SK-N-DZ (cell line): ENCODE measurements around the gene REEP1.
"Not testable (repeated sequence)": the region's sequence is repeated elsewhere in the genome, so short reads cannot be mapped to it uniquely, and the experiment has no call there.

Experiments used
- DNase-seq: peaks from one replicate; pipeline ENCODE4 v3.0.0-alpha.2; 2015; ENCODE audit warnings: low spot score

REEP1 gene

DNA sequence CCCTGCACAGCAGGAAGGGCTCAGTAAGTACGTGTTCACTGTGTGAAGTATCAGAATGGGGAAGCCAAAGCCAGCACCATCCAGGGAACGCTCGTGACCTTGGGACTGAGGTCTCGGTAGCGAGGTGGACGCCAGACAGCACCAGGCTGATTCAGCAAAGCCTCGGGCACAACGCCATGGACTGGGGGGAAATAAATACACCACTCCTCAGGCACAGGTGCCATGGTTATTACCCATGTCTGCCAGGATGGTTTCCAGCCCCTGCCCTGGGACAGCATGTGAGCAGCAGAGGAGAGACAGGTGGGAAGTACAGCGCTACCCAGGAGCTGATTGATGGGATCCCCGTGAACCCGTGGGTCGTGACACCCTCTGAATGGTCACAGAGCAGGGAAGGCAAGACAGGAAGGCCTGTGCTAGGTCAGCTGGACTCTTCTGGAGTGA is 53.0 kb downstream of the REEP1 start:
- no peak for DNase-seq

DNA sequence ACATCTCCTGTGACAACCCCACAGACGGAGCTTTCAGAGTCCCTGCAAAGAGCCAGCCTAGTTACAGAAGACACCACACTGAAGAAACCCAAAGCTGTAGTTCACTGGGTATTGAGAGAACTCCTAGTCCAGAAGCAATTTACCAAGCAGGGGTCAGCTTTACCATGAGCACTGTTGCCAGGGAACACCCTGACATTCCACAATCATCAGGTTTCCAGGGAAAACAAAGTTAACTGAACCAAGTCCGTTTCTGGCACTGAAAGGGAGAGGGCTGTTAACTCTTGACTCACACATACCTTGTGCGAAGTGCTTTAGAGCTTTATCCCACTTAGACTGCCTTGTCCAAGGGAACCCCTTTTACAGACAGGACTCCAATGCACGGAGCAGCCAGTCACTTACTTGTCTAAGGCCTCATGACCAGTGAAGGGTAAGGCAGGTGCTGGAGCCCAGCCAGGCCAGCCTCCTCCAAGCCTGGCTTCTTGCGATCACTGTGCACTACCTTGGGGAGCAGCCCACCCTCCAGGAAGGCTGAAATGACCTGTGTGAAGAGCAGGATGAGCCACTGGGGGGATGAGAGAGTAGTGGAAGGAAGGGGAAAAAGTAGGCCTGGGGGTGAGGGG is 53.9 kb downstream of the REEP1 start:
- no peak for DNase-seq

DNA sequence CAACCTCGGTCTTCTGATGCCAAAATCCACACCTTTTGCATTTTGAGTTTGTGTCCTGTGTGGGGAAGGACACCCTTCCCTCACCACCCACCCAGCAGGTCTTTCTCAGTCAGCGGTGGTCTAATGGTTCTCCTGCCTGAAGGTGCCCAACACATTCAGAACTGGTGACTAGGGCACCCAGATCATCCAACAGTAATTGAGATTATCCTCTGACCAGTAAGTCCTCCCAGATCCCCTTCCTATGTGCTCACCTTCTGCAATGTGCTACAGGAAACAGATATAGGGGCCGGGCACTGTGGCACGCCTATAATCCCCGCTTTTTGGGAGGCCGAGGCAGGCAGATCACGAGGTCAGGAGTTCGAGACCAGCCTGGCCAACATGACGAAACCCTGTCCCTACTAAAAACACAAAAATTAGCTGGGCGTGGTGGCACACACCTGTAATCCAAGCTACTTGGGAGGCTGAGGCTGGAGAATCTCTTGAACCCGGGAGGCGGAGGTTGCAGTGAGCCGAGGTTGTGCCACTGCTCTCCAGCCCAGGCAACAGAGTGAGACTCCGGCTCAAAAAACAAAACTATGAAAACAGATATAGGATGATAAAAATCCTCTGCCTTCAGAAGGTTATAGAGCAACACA is 56.2 kb downstream of the REEP1 start:
- DNase-seq = no peak

DNA sequence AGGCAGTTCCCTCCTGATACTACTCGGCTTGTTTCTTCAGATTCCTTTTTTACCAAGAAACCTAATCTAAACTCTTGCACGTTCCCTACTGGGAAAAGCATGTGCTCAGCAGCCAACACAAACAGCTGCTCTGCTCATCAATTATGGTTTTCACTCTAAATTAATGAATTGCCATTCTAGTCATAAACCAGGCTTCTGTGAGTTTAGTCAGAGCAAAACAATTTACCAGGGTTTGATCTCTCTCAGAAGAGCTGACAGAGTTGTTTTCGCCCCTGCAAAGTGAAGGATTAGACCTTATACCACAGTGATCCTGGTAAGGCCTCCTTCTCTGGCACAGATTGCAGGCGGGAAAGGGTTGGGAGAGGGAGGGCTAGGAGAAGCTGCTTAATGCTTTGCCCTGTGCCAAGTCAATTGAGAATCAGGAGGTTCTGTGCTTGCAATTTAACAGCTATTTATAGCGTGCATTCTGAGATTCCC is 57.2 kb downstream of the REEP1 start:
- DNase-seq = no peak

DNA sequence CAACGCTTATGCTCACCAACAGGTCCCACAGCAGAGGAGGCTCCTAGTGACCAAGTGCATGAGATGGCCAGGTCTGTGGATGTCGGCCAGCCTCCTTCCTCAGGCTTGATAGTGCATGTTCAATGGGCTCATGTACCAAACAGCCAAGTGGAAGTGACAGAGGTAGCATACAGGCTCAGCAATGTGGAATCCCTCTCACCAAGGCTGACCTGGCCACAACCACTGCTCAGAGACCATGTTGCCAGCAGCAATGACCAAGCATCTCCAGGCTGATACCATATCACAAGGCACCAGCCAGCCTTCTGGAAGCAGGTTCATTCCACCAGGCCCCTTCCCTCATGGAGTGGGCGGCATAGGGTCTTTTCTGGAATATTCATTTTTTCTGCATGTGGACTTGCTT is 61.5 kb downstream of the REEP1 start:
- DNase-seq = no peak

DNA sequence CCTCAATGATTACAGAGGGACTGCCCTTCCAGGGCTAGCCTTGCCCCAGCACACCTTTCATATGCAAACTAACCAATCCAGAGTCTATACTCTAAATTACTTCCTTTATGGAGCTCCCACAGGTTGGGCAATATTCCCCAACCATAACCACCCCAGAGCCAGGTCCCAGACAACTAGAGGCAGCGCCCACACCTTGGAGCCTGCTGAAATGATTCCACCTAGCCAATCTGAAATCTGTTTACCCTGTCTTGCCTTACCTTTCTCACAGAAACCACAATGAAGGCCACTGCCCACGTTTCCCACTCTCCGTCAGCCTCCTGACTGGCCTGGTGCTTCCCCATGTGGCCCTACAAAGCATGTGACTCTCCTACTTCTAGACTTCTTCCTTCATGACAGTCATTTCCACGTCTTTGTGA is 62.0 kb downstream of the REEP1 start:
- no peak for DNase-seq

DNA sequence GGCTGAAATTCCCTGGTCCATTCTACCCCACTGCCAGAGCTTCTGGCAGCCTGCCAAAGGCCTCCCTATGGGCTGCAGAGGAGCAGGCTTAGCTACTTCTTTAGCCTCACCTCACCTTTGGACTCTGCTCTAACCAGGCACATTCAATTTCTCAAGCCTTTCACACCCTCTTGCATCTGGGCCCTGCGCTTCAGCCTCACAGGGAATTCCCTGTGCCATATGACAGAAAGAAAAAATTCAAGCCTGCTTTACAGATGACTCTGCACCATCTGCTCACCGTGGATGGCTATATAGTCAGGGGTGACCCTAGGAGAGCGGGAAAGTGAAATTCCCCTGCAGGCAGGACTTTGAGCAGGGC is 62.5 kb downstream of the REEP1 start:
- DNase-seq = peak; percentile 40

DNA sequence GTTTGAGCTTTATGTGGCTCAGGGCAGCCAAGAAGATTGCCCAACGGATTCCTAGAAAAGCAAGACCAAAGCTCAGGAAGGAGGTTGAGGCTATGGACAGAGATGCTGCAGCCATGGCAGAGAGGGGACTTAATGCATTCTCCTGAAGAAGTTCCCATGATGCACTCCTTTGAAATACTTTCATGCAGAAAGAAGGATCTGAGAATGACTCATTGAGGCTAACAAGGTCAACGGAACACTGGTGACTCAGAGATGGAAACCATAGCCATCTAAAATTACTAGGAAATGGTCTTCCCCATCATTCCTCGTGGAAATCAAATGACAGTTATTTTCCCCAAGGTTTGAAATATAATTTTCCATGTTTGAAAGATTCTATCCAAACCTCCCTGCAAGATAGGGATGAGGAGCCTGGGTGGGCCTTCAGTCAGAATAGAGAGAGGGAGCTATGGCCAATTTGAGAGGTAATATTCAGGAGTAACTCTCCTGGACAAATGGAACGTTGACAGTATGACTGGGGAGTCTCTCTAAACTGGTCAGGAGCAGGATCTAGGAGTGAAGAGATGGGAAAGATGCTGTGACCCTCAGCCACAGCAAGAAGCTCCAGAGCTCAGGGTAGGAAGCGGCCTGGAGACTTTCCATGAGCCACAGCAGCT is 63.0 kb downstream of the REEP1 start:
- no peak for DNase-seq

DNA sequence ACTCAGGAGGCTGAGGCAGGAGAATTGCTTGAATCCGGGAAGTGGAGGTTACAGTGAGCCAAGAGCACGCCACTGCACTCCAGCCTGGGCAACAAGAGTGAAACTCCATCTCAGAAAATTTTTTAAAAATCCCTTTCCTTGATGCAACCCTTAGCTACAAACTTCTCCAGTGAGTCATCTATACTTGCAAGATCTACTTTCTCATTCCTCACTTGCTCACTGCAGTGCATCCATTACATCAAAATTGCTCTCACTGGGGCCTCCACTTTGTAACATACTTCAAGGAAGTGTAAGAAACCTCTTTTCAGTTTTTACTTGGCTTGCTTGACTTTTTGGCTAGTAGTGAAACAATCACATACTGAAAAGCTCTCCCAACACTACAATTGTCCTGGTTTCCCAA is 65.3 kb downstream of the REEP1 start:
- DNase-seq = no peak

DNA sequence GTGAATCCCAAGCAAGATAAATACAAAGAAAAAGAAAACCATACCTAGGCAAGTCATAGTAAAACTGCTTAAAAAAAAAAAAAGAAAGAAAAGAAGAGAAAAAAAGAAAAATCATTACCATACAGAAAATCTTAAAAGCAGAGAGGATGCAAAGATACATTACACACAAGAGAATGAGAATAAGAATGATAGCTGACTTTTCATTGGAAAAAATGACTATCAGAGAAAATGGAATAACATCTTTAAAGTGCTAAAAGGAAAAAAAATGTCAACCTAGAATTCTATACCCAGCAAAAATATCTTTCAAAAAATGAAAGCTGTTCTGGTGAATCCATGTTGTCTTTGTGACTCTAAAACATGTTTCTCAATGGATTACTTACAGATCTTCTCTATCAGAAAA is 66.2 kb downstream of the REEP1 start:
- no peak for DNase-seq

DNA sequence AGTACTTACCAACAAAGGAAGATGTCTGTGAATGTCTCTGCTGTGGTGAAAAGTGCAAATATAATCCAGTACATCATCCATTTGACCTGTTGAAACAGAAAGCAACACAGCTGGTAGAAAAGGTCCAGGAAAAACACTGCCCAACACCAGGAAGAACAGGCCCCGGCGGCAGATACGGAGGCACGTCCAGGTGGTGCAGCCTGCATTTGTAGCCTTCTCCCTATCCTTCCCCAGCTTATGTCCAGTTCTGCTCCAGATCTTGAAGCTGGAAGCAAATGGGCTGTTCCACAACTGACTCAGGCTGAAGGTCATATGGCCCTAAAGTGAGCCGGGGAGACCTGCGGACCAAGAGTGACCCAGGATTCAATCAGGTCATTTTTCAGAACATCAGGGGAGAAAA is 73.5 kb downstream of the REEP1 start:
- no peak for DNase-seq

DNA sequence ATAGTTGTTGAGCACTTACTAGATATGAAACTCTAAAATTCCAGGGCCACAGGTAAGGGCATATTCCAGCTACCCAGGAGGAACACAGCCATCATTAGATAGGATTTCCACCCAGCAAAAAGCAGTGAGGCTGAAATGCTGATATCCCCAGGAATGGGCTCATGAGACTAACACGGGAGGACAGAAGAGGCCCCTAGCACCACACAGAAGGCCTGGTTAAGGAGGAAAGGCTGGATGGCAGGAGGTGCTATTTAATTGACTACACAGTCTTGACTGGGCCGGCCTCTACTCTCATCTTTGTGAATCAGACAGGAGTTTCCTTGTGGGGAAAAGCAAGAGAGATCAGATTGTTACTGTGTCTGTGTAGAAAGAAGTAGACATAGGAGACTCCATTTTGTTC is 76.4 kb downstream of the REEP1 start:
- DNase-seq = peak; percentile 16

DNA sequence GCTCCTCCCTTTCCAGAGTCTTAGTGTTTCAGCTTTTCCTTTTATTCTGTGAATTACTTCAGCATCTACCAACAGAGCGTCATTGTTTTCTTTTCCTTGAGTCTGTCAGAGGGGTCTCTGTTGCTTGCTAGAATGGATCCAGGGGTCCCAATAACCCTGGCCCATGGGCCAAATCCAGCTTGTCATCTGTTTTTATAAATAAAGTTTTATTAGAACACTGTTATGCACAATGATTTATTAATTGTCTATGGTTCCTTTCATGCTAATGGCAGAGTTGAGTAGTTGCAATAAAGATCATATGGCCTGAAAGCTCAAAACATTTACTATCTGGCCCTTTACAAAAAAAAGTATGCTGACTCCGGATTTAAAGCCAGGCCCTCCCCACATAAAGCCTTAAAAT is 79.3 kb downstream of the REEP1 start:
- no peak for DNase-seq

DNA sequence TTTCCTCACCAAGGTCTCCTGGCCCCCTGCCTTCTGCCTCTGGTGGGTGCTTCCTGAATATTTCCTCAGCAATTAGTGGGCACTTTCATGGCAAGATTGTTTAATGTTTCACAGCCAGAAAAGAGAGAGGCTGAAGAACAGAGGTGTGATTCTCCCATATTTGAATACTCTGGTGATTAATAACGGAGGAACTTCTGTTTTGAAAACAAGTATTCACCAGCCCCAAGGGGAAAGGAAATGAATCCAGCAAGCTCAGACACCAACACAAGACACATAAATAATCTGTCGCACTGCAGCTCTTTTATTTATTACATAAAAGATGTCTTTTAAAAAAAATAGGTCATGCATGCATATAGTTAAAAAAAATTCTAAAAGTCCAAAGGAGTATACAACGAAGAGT is 80.4 kb downstream of the REEP1 start:
- DNase-seq = no peak

DNA sequence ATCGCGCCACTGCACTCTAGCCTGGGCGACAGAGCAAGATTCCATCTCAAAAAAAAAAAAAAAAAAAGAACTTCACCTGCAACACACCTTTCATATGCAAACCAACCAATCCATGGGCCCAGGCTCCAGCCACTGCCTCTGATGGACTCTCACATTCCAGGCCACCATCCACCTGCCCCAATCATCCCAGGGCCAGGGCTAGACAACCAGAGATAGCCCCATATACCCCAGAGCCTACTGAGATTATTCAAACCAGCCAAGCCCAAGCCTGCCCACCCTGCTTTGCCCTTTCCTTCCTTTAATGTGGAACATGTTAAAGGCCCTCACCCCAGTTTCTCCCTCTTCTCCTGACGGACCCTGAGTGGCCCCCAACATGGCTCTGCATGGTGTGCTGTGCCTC is 81.1 kb downstream of the REEP1 start:
- DNase-seq = no peak

DNA sequence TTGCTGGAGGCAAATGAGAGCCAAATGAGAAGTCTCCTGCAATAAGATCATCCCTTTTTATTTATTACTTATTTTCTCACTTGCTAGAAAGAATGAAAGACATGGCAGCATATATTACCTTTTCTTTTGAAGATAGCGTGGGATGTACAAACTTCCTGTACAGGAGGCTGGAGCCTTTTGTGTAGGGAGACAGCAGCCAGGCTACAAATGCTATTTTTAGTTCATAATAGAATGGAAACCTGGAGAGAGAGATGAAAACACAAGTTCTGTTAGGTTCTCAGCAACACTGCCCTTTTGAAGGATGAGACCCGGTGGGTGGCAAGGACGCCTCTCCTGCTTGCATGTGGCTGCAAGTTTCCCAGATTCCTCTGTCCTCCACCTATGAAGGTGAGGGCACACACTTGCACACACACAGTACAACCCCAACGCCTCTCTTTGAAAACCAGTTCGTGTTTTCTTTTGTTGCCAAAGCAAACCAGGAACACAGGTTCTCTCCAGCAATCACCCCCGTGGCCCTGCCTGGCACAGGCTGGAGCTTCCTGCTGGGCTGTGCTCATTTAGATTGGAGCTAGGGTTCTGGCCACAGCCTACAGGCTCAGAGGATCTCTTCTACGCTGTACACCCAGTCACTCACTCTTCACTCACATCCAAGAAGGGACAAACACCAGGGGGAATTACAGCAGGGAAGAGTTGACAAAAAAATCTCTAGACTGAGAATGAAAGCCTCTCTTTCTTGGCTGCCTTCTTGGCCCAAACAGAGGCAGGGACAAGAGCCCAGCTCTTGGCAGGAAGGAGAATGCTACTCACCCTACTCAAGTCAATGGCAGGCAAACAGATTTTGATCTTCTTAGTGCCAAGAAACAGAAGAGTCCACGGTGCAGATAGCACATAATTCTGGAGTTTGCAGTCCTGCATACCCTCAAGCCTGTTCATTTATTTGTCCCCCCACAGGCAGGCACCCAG is 82.6 kb downstream of the REEP1 start:
- no peak for DNase-seq

DNA sequence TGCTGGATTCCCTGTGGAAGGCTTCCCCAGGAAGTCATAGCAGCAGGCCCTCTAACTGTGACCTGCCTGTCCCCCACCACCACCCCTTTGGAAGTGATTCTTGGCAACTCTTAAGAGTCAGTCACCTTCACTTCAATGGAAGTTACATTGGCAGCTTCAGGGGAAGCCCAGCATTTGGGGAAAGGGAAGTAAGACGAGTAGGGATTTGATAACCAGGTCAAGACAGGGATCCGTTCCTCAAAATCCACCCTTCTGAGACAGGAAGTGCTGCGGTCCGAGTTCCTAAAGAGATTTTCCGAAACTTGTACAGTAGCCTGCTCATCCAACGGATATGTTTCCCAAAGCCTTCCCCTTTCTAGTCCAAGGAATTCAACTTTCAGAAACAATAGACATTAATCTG is 84.0 kb downstream of the REEP1 start:
- no peak for DNase-seq

DNA sequence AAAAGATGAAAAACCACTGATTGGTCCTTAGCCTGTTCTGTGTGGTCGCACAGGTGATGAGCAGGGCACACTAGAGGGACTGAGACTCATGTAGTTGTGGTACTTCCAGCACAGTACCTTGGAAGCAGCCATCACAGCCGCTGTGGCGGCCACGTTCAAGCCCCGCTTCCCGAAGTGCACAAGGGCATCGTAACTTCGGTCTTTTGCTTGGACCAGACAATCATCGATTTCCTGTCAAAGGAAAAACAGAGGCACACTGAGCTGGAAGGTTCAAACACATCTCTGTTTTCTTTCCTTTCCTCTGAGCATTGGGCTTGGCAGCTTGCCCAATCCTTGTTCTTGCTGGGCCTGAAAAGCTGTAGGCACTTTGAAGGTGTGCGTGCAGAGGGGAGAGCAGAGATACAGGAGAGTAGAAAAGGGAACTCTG is 85.6 kb downstream of the REEP1 start:
- DNase-seq = no peak

DNA sequence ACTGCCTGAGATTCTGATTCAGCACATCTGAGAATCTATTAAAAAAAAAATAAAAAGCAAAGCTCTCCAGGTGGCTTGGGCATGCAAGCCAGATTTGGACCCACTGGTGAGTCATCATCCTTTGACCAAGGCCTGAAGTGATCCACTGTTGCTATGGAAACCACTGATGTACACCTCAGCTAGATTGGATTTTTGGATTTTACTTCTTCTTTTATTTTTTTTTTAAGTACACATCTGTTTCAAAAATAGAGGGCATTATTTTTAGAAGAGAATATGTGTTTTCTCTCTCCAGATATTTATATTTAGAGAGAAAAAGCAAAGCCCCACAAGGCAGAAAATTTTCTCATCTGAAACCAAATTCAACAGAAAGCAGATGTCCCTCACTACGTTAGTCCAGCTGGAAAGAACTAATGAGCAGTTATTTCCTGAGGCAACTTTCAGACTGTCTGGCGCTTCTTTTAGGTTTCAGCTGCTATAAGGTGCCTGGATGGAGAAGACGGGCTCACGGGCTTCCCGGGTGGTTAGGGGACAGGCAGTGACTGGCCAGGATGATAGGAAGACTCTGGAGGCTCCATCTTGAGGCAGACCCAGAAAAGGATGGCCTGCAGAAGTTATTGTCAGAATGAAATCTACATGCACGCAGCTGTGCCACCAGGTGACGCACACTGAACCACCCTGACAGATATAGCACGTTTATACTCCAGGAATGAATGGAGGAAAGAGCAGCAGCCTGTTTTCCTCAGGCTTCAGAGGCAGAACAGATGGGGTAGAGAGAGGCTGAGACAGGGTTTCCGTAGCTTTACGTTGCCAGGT is 87.6 kb downstream of the REEP1 start:
- peak; percentile 66 for DNase-seq

DNA sequence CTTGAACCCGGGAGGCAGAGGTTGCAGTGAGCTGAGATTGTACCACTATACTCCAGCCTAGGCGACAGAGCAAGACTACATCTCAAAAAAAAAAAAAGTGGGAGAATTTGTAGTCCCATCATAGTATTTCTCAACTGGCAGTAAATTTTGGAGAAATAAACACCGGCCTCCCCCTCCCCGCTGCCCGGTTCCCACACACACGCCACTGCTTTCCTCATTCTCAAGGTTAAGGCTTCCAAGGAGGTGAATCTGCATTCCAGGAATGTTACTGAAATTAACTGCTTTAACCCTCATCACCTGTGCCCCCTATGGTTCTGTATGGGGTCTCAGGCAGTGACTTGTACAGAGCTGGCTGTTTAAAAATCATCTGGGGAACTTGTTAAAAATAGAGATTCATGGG is 88.2 kb downstream of the REEP1 start:
- DNase-seq = no peak

DNA sequence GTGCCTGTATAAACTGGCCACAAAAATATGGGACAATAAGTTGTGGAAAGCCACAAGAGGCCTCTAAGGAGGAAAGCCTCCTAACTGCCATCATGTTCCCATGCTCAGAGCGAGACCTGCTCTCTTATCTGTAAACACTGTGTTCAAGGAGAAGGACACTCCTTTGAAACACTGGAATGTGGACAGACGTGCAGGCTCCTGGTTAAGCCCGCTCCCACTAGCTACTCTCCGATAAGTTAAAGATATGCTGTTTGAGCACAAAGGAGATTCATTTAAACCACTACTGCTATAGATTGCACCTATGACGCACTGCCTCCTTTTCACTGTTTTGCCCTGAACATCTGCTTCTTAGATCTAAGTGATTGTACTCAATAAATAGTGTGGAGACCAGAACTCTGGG is 92.2 kb downstream of the REEP1 start:
- DNase-seq = not testable (repeated sequence)
